Bronchial epithelial cell (primary cell): Measurements from ENCODE around the gene XYLB. TPM values are rescaled to one million over a fixed set of nuclear protein-coding genes. Genes with fewer than 3 reads are reported as not detected.

Experiments used
- DNase-seq: peaks from one replicate; pipeline ENCODE4 v3.0.0-alpha.2; 2010; ENCODE audit warnings: low read depth
- FAIRE-seq: peaks from 2 replicates; lab custom pipeline; 2011; peaks lifted over from hg19 to GRCh38; lab: Jason Lieb, UNC
- H3K27me3 ChIP-seq: 2 replicates; pipeline ENCODE4 v1.5.1; 2011; ENCODE audit warnings: low read length; ENCODE audit not compliant: control insufficient read depth, insufficient read depth
- H3K36me3 ChIP-seq: 2 replicates; pipeline ENCODE4 v1.5.1; 2011; ENCODE audit warnings: low read length; ENCODE audit not compliant: control insufficient read depth, insufficient read depth
- H3K4me3 ChIP-seq: 2 replicates; pipeline ENCODE4 v1.5.1; 2011; ENCODE audit warnings: mild to moderate bottlenecking, low read depth, low read length, control low read depth
- CTCF ChIP-seq: IDR thresholded peaks from 2 replicates; pipeline ENCODE4 v1.5.1; 2011; ENCODE audit warnings: mild to moderate bottlenecking, moderate library complexity, low read length, control low read depth, inconsistent platforms; ENCODE audit not compliant: insufficient read depth, severe bottlenecking
- total RNA-seq: library from RNA; depleted of rRNA; stranded (reverse); fragments of >200 nt; gene quantifications from 2 replicates; pipeline ENCODE4 v1.2.1, GENCODE V29; 2014

XYLB gene
- total RNA-seq, 1 donor from 2014 or later, result 2.1 TPM

- H3K27me3 ChIP-seq, result no peaks in the 10 kb centered on the region
- H3K36me3 ChIP-seq, result no peaks in the 10 kb centered on the region
- no peak overlapping the region for H3K4me3 ChIP-seq
- no peak for TF ChIP-seq CTCF
- FAIRE-seq (no peak), DNase-seq (no peak)
These were observed 32.3 kb upstream of the XYLB start for GRCh38 chr3:38314112-38314763.

- DNase-seq (no peak), FAIRE-seq (no peak)
- H3K36me3 ChIP-seq, result no peaks in the 10 kb centered on the region
- TF ChIP-seq CTCF, result no peak
- H3K27me3 ChIP-seq, result no peaks in the 10 kb centered on the region
- H3K4me3 ChIP-seq, result no peak overlapping the region
These were observed 31.7 kb upstream of the XYLB start for GRCh38 chr3:38314764-38315487.

GRCh38 chr3:38315488-38316230, 30.9 kb upstream of the XYLB start:
- peak; percentile 28 for FAIRE-seq
- DNase-seq, result no peak
- TF ChIP-seq CTCF, result no peak
- H3K36me3 ChIP-seq, result no peaks in the 10 kb centered on the region
- H3K4me3 ChIP-seq, result no peak overlapping the region
- H3K27me3 ChIP-seq, result no peaks in the 10 kb centered on the region

GRCh38 chr3:38316356-38317191, 30.0 kb upstream of the XYLB start:
- TF ChIP-seq CTCF, result no peak
- FAIRE-seq (no peak), DNase-seq (no peak)
- Histone ChIP-seq H3K27me3 (no peaks in the 10 kb centered on the region), H3K4me3 (no peak overlapping the region), H3K36me3 (no peaks in the 10 kb centered on the region)

- Histone ChIP-seq H3K4me3 (no peak overlapping the region), H3K27me3 (no peaks in the 10 kb centered on the region), H3K36me3 (no peaks in the 10 kb centered on the region)
- no peak for FAIRE-seq
- TF ChIP-seq CTCF, result no peak
- no peak for DNase-seq
These were observed 29.3 kb upstream of the XYLB start for GRCh38 chr3:38317192-38317759.
